ENCODE measurements around the gene C12orf57. TPM values are rescaled to one million over a fixed set of nuclear protein-coding genes. Genes with fewer than 3 reads are reported as not detected.
"Not testable (repeated sequence)": the region's sequence is repeated elsewhere in the genome, so short reads cannot be mapped to it uniquely, and the experiment has no call there.

The C12orf57 gene, protein sequence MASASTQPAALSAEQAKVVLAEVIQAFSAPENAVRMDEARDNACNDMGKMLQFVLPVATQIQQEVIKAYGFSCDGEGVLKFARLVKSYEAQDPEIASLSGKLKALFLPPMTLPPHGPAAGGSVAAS
- 100 to 1,000 TPM; 180 to 190 (median 184) TPM for total RNA-seq

DNA sequence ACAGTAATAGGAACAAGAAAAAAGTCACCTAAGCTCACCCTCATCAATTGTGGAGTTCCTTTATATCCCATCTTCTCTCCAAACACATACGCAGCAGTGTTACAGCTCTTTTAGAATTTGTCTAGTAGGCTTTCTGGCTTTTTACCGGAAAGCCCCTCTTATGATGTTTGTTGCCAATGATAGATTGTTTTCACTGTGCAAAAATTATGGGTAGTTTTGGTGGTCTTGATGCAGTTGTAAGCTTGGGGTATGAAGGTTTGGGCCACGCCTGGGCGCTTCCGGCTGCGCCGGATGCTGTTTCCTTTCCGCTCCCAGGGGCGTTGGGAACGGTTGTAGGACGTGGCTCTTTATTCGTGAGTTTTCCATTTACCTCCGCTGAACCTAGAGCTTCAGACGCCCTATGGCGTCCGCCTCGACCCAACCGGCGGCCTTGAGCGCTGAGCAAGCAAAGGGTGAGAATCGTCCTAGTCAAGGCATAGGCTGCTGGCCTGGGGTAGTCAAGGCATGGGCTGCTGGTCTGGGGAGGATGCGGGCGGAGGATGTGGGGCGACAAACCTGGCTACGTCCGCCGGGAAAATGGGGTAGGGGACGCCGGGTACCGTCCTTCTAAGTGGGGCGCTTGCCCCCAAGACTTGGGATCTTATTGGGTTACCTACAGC, at the start of gene C12orf57, which contains the start of gene RNU7-1:
Gene C12orf57 (plus strand): TSS at position 301 of the 659 bp plus-strand sequence. CDS start 100 bp downstream, at position 401.
Gene RNU7-1 (plus strand): TSS at position 95 of the 659 bp plus-strand sequence.
- Mint-ChIP-seq H3K36me3 (ENCODE audit: insufficient read depth) (peaks cover 2% of the 10 kb centered on the region), H3K27me3 (ENCODE audit: low read depth) (no peaks in the 10 kb centered on the region), H3K4me3 (peak within 1 kb of the TSS; percentile 94), H3K4me1 (ENCODE audit: low read depth) (peaks cover 70% of the 10 kb centered on the region), H3K9me3 (no peaks in the 10 kb centered on the region)
- ATAC-seq, result peak; percentile 74
- DNase-seq, result peak; percentile 45

DNA sequence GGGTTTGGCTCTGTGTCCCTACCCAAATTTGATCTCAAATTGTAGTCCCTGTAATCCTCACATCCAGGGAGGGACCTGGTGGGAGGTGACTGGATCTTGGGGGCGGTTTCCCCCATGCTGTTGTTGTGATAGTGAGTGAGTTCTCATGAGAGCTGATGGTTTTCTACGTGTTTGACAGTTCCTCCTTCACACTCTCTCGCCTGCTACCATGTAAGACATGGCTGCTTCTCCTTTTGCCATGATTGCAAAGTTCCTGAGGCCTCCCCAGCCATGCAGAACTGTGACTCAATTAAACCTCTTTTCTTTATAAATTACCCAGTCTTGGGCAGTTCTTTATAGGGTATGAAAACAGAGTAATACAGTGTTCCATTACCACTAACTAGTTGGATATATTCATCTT, 49.5 kb upstream of the C12orf57 start:
- H3K4me1 Mint-ChIP-seq (ENCODE audit: low read depth), result peaks cover 9% of the 10 kb centered on the region
- no peak for DNase-seq
- H3K4me3 Mint-ChIP-seq, result no peak overlapping the region
- no peak for ATAC-seq
- H3K27me3 Mint-ChIP-seq (ENCODE audit: low read depth), result no peaks in the 10 kb centered on the region
- H3K36me3 Mint-ChIP-seq (ENCODE audit: insufficient read depth), result no peaks in the 10 kb centered on the region
- H3K9me3 Mint-ChIP-seq, result no peaks in the 10 kb centered on the region

DNA sequence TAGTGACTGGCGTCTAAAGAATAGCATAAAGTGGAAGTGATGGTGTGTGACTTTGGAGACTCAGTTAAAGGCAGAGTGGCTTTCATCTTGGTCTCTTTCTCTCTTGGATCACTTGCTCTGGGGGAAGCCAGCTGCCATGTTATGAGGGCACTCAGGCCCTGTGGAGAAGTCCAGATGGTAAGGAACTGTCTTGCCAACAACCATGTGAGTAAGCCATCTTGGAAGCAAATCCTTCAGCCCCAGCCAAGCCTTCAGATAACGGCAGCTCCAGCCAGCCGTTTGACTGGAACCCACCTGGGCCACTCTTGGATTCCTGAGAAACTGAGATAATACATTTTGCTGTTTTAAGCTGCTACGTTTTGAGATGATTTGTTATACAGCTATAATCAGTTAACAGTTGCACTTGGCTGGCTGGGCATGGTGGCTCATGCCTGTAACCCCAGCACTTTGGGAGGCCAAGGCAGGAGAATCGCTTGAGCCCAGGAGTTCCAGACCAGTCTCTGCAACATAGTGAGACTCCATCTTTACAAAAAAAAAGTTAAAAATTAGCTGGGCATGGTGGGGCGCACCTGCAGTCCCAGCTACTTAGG, 46.9 kb upstream of the C12orf57 start:
- Mint-ChIP-seq H3K4me1 (ENCODE audit: low read depth) (peaks cover 6% of the 10 kb centered on the region), H3K4me3 (no peak overlapping the region), H3K9me3 (no peaks in the 10 kb centered on the region), H3K36me3 (ENCODE audit: insufficient read depth) (no peaks in the 10 kb centered on the region), H3K27me3 (ENCODE audit: low read depth) (no peaks in the 10 kb centered on the region)
- ATAC-seq (no peak), DNase-seq (no peak)

- Mint-ChIP-seq H3K27me3 (ENCODE audit: low read depth) (no peaks in the 10 kb centered on the region), H3K9me3 (no peaks in the 10 kb centered on the region), H3K4me1 (ENCODE audit: low read depth) (peaks cover 6% of the 10 kb centered on the region), H3K36me3 (ENCODE audit: insufficient read depth) (no peaks in the 10 kb centered on the region), H3K4me3 (no peak overlapping the region)
- DNase-seq, result no peak
- no peak for ATAC-seq
Measured at GRCh38 chr12:6899427-6899826, 44.4 kb upstream of the C12orf57 start.

DNA sequence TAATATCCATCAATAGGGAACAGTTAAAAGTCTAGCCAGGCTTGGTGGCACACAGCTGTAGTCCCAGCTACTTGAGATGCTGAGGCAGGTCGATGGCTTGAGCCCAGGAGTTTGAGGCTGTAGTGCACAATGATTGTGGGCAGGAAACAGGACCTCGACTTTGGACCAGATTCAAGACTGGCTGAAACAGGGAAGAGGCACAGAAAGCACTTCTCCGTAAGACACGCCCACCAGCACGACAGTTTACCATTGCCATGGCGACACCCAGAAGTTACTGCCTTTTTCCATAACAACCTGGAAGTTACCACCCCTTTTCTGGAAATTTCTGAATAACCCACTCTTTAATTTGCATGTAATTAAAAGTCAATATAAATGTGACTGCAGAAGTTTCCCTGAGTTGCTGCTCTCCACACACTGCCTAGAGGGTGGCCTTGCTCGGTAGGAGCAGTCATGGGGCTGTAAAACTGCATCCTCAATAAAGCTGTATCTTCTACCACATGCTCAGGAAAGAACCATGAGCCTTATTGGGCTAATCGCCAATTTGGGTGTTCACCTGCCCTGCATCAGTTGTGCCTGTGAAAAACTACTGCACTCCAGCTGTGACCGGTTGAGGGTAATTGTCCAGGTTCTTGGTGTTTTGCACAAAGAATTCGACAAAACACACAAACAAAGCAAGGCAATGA, 43.8 kb upstream of the C12orf57 start:
- H3K4me1 Mint-ChIP-seq (ENCODE audit: low read depth), result peaks cover 6% of the 10 kb centered on the region
- DNase-seq (no peak), ATAC-seq (no peak)
- no peaks in the 10 kb centered on the region for H3K27me3 Mint-ChIP-seq (ENCODE audit: low read depth)
- no peaks in the 10 kb centered on the region for H3K36me3 Mint-ChIP-seq (ENCODE audit: insufficient read depth)
- no peaks in the 10 kb centered on the region for H3K9me3 Mint-ChIP-seq
- no peak overlapping the region for H3K4me3 Mint-ChIP-seq

DNA sequence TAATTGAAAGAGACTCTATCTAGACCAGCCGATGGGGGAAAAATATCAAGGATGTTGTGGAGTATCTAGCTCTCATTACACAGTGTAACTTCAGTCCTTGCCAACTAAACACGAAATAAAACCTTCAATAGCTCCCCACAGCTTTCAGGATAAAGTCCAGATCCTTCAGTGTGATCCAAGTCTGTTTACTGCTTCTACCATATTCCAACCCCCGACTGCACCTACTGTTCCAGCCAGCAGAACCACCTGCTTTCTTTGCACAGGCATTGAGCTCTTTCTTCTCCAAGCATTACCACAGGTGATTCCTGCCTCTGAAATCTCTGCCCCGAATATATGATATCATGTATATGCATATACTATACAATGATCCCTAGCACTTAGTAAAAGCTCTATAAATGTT, 41.4 kb upstream of the C12orf57 start:
- no peak overlapping the region for H3K4me3 Mint-ChIP-seq
- H3K9me3 Mint-ChIP-seq, result no peaks in the 10 kb centered on the region

DNA sequence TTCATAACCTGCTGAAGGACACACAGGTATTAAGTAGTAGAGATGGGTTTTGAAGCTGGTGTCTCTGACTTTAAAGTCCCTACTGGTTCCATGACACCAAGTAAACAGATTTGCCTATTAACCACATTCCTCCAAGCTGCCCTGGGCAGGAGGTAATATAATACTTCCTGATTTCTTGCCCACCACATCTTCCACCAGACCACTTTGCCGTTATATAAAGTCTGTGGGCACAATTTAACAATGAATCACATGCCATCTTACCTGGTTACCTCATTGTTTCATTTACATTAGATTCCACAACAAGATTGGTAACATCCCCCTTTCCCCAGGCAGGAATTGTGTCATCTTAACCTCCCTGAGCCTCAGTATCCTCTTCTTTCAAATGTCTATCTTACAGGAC, 40.1 kb upstream of the C12orf57 start:
- ATAC-seq (no peak), DNase-seq (no peak)
- peaks cover 6% of the 10 kb centered on the region for H3K4me1 Mint-ChIP-seq (ENCODE audit: low read depth)
- H3K36me3 Mint-ChIP-seq (ENCODE audit: insufficient read depth), result no peaks in the 10 kb centered on the region
- no peaks in the 10 kb centered on the region for H3K9me3 Mint-ChIP-seq
- no peak overlapping the region for H3K4me3 Mint-ChIP-seq
- no peaks in the 10 kb centered on the region for H3K27me3 Mint-ChIP-seq (ENCODE audit: low read depth)

More for the DNA sequence above, 41.4 kb upstream of the C12orf57 start:
- Mint-ChIP-seq H3K27me3 (ENCODE audit: low read depth) (no peaks in the 10 kb centered on the region), H3K36me3 (ENCODE audit: insufficient read depth) (no peaks in the 10 kb centered on the region), H3K4me1 (ENCODE audit: low read depth) (peaks cover 6% of the 10 kb centered on the region)
- DNase-seq (no peak), ATAC-seq (no peak)

DNA sequence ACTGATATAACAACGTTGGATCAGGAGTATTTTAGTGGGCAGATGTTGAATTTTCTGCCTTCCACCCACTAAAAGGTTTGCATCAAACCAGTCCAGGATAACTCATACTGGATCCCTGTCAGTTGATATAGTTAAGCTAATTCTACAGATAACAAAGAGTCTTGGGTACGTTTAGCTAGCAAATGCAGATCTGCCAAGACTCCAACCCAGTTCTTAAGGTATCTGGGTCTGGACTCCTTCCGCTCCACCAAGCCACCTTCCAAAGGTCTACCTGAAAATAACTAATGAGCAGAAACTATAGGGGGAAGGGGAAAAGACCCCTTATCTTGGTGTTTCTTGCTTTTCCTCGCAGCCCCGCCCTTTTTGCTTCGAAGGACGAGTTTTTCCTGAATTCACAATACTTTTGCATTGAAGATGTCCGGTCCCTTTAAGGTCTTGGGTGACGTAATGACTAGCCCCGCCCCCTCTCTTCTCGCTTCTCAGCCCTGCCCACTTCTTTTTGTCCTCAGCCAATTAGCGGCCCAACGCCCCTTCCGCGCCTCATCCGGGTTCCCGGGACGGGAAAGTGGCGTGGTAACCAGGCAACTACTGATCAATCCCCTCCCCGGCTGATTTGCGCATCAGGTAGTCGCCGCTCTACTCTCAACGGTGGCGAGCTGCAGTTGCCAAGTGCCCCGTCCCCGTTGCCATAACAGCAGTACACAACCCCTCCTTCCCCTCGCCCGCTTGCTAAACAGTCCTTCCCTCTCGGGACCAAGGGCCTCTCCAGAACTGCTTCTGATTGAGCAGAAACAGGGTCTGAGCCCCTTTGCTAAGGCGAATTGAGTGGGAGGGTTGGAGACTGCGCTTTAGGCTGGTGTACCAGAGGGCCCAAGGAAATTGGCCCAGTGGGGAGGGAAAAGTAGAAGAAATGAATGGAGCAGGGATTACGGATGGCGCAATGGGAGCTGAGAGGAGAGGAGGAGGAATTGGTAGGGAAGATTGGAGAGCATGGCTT, 39.2 kb upstream of the C12orf57 start, which contains the start of gene LRRC23:
Gene LRRC23 (plus strand): TSS at position 543 of the 997 bp plus-strand sequence. CDS start 812 bp downstream, outside the sequence.
- Mint-ChIP-seq H3K9me3 (no peaks in the 10 kb centered on the region), H3K4me1 (ENCODE audit: low read depth) (peaks cover 5% of the 10 kb centered on the region), H3K36me3 (ENCODE audit: insufficient read depth) (no peaks in the 10 kb centered on the region), H3K4me3 (no peak within 1 kb of the TSS), H3K27me3 (ENCODE audit: low read depth) (no peaks in the 10 kb centered on the region)
- DNase-seq (peak; percentile 96), ATAC-seq (peak; percentile 99)

DNA sequence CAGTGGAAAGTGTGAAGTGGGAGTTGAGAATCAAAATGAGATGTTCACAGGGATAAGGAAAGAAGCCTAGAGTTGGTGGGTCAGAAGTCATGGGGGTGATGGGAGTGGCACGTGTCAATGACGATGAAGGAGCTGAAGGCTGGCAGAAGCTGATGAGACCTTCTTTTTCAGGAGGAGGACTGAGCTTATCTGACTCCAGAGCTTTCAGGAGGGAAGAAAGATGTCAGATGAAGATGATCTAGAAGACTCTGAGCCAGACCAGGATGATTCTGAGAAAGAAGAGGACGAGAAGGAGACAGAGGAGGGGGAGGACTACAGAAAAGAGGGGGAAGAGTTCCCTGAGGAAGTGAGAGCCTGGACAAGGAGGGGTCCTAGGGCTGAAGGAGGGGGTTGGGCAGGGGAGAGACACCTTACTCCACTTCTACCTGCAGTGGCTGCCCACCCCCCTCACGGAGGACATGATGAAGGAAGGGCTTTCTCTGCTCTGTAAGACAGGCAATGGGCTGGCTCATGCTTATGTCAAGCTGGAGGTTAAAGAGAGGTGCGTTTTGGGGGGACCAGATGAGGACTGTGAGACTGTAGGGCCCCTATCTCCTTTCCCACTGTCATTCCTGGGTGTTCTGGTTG, 38.3 kb upstream of the C12orf57 start:
- H3K27me3 Mint-ChIP-seq (ENCODE audit: low read depth), result no peaks in the 10 kb centered on the region
- ATAC-seq (no peak), DNase-seq (no peak)

GRCh38 chr12:6908141-6908540, 35.7 kb upstream of the C12orf57 start:
- not testable (repeated sequence) for DNase-seq; H3K4me3 Mint-ChIP-seq; H3K36me3 Mint-ChIP-seq (ENCODE audit: insufficient read depth); ATAC-seq; H3K27me3 Mint-ChIP-seq (ENCODE audit: low read depth); H3K4me1 Mint-ChIP-seq (ENCODE audit: low read depth); H3K9me3 Mint-ChIP-seq

More for the DNA sequence above, 38.3 kb upstream of the C12orf57 start:
- Mint-ChIP-seq H3K4me3 (no peak overlapping the region), H3K36me3 (ENCODE audit: insufficient read depth) (no peaks in the 10 kb centered on the region), H3K4me1 (ENCODE audit: low read depth) (no peaks in the 10 kb centered on the region), H3K9me3 (no peaks in the 10 kb centered on the region)

GRCh38 chr12:6909421-6910145, 34.2 kb upstream of the C12orf57 start:
- H3K36me3 Mint-ChIP-seq (ENCODE audit: insufficient read depth), result no peaks in the 10 kb centered on the region
- no peak for ATAC-seq
- H3K4me1 Mint-ChIP-seq (ENCODE audit: low read depth), result peaks cover 14% of the 10 kb centered on the region
- no peaks in the 10 kb centered on the region for H3K9me3 Mint-ChIP-seq
- DNase-seq, result no peak
- no peaks in the 10 kb centered on the region for H3K27me3 Mint-ChIP-seq (ENCODE audit: low read depth)
- H3K4me3 Mint-ChIP-seq, result no peak overlapping the region

DNA sequence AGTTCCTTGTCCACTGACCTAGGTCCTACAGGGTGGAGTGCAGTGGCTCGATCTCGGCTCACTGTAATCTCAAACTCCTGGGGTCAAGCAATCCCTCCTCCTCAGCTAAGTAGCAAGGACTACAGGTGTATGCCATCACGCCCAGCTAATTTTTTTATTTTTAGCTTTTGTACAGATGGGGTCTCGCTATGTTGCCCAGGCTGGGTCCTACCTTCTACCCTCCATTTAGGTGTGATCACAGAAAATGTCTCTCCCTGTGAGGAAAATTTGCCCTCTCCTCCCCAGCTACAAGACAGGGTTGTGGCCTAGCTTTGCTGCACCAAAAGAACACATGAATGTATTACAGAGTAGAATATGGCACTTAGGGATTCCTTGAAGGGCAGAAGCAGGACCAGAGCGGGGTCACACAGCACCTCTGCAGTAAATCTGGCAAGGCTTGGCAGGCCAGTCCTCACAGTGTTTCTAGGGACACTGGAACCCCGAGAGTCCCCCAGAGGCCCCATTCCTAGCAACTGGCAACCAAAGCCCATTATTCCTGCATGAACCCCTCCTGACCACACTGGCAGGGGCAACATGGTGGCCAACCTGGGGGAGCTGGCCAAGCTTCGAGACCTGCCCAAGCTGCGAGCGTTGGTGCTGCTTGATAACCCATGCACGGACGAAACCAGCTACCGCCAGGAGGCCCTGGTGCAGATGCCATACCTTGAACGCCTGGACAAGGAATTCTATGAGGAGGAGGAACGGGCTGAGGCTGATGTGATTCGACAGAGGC, 31.5 kb upstream of the C12orf57 start:
- H3K36me3 Mint-ChIP-seq (ENCODE audit: insufficient read depth), result peaks cover 7% of the 10 kb centered on the region
- H3K4me3 Mint-ChIP-seq, result peak overlapping the region; percentile 66

More for the DNA sequence above, 31.5 kb upstream of the C12orf57 start:
- Mint-ChIP-seq H3K4me1 (ENCODE audit: low read depth) (peaks cover 29% of the 10 kb centered on the region), H3K27me3 (ENCODE audit: low read depth) (no peaks in the 10 kb centered on the region), H3K9me3 (no peaks in the 10 kb centered on the region)
- DNase-seq, result no peak
- ATAC-seq, result no peak

All from activated T-cell treated with anti-CD3 and anti-CD28 coated beads, Interleukin-2, amount 50 U/mL, for 4 hours (primary cell).